Fibroblast of lung (primary cell): ENCODE measurements around the gene AKAP8. TPM values are rescaled to one million over a fixed set of nuclear protein-coding genes. Genes with fewer than 3 reads are reported as not detected.

Experiments used
- DNase-seq, 2 donors: peaks; one replicate each; pipeline versions ENCODE4 v3.0.0 to v3.0.0-alpha.2; 2010; ENCODE audit warnings: low read depth in 2 of 2
- H2AFZ ChIP-seq: 2 replicates; pipeline ENCODE4 v1.5.1; 2012; ENCODE audit warnings: low read length, control low read depth, inconsistent platforms
- H3K27ac ChIP-seq: 2 replicates; pipeline ENCODE4 v1.5.1; 2011; ENCODE audit warnings: low read length, control low read depth; ENCODE audit not compliant: insufficient read depth
- H3K27me3 ChIP-seq: 2 replicates; pipeline ENCODE4 v1.5.1; 2011; ENCODE audit warnings: mild to moderate bottlenecking, low read length; ENCODE audit not compliant: control insufficient read depth, insufficient read depth
- H3K36me3 ChIP-seq: 2 replicates; pipeline ENCODE4 v1.5.1; 2011; ENCODE audit warnings: low read length; ENCODE audit not compliant: control insufficient read depth, insufficient read depth
- H3K4me1 ChIP-seq: 2 replicates; pipeline ENCODE4 v1.5.1; 2011; ENCODE audit warnings: low read length; ENCODE audit not compliant: control insufficient read depth, insufficient read depth; ENCODE audit errors: extremely low read depth
- H3K4me2 ChIP-seq: 2 replicates; pipeline ENCODE4 v1.5.1; 2011; ENCODE audit warnings: low read length, control low read depth; ENCODE audit not compliant: insufficient read depth; ENCODE audit errors: extremely low read depth
- H3K4me3 ChIP-seq, 4 experiments: fragments of 200-600 bp in 1 of 4; sonication (generic) in 1 of 4; replicated peaks in 1 of 4; 2 replicates each; pipeline ENCODE4 v1.5.1; 2011 to 2016; ENCODE audit warnings: low read length in 4 of 4, low read depth in 3 of 4, mild to moderate bottlenecking in 3 of 4, control low read depth in 2 of 4, inconsistent platforms in 1 of 4, mixed read lengths in 1 of 4; ENCODE audit not compliant: insufficient read depth in 1 of 4; ENCODE audit errors: control extremely low read depth in 1 of 4
- H3K79me2 ChIP-seq: 2 replicates; pipeline ENCODE4 v1.5.1; 2012; ENCODE audit warnings: mild to moderate bottlenecking, low read length, inconsistent platforms; ENCODE audit not compliant: control insufficient read depth, insufficient read depth
- H3K9ac ChIP-seq: 2 replicates; pipeline ENCODE4 v1.5.1; 2011; ENCODE audit warnings: mild to moderate bottlenecking, low read length, control low read depth; ENCODE audit not compliant: insufficient read depth
- H3K9me3 ChIP-seq: 2 replicates; pipeline ENCODE4 v1.5.1; 2012; ENCODE audit warnings: low read depth, low read length; ENCODE audit not compliant: control insufficient read depth, insufficient read depth
- H4K20me1 ChIP-seq: 2 replicates; pipeline ENCODE4 v1.5.1; 2011; ENCODE audit warnings: low read length; ENCODE audit not compliant: control insufficient read depth, insufficient read depth; ENCODE audit errors: extremely low read depth
- EZH2 ChIP-seq: IDR thresholded peaks from 2 replicates; pipeline ENCODE4 v1.5.1; 2012; ENCODE audit warnings: low read length, control low read depth, mild to moderate bottlenecking; ENCODE audit errors: missing control alignments
- polyA plus RNA-seq, 2 donors: library from polyadenylated mRNA; depleted of rRNA in 1 of 2; stranded (reverse) in 1 of 2; unstranded in 1 of 2; fragments of >200 nt; gene quantifications; 2 replicates each; pipeline ENCODE4 v1.2.1, GENCODE V29; 2011 to 2012; ENCODE audit warnings: missing spikeins in 1 of 2
- total RNA-seq: library from RNA; depleted of rRNA; stranded (reverse); fragments of >200 nt; gene quantifications from 2 replicates; pipeline ENCODE4 v1.2.1, GENCODE V29; 2014
- TF ChIP-seq, protein P1 (sequence below), 2 donors: IDR thresholded peaks in 1 of 2; conservative IDR thresholded peaks in 1 of 2; 1 replicate in 1 of 2; 2 replicates in 1 of 2; pipeline ENCODE4 v1.5.1; 2011 to 2012; ENCODE audit warnings: low read length in 2 of 2, control low read depth in 1 of 2, inconsistent platforms in 1 of 2, low read depth in 1 of 2, mild to moderate bottlenecking in 1 of 2

The AKAP8 gene
- total and polyA plus RNA-seq, 2 donors (not counting 1 experiment from before 2014, with no cell fraction given) = 9.9 to 13.0 TPM

DNA sequence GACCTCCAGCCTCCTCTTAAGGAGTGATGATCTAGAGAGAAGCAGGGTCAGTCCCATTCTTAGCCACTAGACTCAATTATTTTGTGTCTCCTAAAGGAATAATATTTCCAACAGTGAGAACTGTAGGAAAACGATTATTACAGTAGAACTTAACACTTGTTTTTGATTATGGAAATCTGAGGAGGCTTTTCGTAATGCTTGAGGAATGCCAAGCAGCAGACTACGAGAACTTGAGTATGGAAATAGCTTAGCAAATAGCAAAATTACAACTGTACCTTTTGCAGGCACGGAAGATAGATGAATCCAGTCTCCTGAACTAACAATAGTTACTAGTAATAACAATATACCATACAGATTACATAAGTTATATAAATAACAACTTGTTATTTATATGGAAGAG is 59.5 kb downstream of the AKAP8 start:
- peaks cover 55% of the 10 kb centered on the region for H3K4me1 ChIP-seq

DNA sequence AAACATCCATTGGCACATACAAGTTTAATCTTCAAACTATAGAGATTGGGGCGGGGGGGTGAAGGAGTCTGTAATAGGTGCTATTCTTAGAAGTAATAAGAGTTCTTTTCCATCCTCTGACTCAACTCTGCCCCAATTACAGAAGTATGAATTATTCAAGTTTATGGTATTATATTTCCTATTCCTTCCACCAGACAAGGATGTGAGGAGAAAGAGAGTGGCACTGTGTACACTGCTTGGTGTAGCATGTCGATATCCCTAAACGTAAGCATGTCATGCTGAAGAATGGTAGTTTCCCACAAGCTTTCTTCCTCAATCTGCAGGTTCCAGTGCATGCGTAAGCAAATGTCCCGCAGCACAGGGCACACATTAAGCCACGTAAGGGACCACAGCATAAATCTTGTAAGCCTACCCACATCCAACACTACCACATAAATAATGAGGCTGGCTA is 61.3 kb downstream of the AKAP8 start:
- no peak overlapping the region for H2AFZ ChIP-seq
- peak overlapping the region; percentile 60 for H3K27ac ChIP-seq
- no peaks in the 10 kb centered on the region for H3K9me3 ChIP-seq
- H4K20me1 ChIP-seq = peaks cover 21% of the 10 kb centered on the region
- no peaks in the 10 kb centered on the region for H3K27me3 ChIP-seq
- no peak for TF ChIP-seq EZH2
- TF ChIP-seq, protein P1, sequence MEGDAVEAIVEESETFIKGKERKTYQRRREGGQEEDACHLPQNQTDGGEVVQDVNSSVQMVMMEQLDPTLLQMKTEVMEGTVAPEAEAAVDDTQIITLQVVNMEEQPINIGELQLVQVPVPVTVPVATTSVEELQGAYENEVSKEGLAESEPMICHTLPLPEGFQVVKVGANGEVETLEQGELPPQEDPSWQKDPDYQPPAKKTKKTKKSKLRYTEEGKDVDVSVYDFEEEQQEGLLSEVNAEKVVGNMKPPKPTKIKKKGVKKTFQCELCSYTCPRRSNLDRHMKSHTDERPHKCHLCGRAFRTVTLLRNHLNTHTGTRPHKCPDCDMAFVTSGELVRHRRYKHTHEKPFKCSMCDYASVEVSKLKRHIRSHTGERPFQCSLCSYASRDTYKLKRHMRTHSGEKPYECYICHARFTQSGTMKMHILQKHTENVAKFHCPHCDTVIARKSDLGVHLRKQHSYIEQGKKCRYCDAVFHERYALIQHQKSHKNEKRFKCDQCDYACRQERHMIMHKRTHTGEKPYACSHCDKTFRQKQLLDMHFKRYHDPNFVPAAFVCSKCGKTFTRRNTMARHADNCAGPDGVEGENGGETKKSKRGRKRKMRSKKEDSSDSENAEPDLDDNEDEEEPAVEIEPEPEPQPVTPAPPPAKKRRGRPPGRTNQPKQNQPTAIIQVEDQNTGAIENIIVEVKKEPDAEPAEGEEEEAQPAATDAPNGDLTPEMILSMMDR (conservative IDR thresholded peaks at IDR 0.05 in 1 of 2, IDR thresholded peaks at IDR 0.05 in 1 of 2; ENCODE audit: low read depth in 1 of 2, low read length in 2 of 2) = no peak
- peaks cover 45% of the 10 kb centered on the region for H3K4me1 ChIP-seq
- peaks cover 1% of the 10 kb centered on the region for H3K36me3 ChIP-seq
- no peak overlapping the region for H3K4me3 ChIP-seq
- H3K79me2 ChIP-seq = peaks cover 97% of the 10 kb centered on the region
- H3K4me2 ChIP-seq = peak overlapping the region; percentile 32
- no peak overlapping the region for H3K9ac ChIP-seq
- DNase-seq = peak; percentile 32 to 55

More for the DNA sequence above, 59.5 kb downstream of the AKAP8 start:
- peak; percentile 58 to 71 for DNase-seq
- H3K9ac ChIP-seq = no peak overlapping the region
- H2AFZ ChIP-seq = no peak overlapping the region
- H3K27me3 ChIP-seq = no peaks in the 10 kb centered on the region
- H3K4me3 ChIP-seq = no peak overlapping the region
- H3K36me3 ChIP-seq = peaks cover 1% of the 10 kb centered on the region
- peaks cover 97% of the 10 kb centered on the region for H3K79me2 ChIP-seq
- TF ChIP-seq EZH2 = no peak
- TF ChIP-seq, protein P1 (conservative IDR thresholded peaks at IDR 0.05 in 1 of 2, IDR thresholded peaks at IDR 0.05 in 1 of 2; ENCODE audit: low read depth in 1 of 2, low read length in 2 of 2) = no peak
- no peaks in the 10 kb centered on the region for H3K9me3 ChIP-seq
- H4K20me1 ChIP-seq = peaks cover 21% of the 10 kb centered on the region
- H3K27ac ChIP-seq = peak overlapping the region; percentile 71
- peak overlapping the region; percentile 66 for H3K4me2 ChIP-seq

DNA sequence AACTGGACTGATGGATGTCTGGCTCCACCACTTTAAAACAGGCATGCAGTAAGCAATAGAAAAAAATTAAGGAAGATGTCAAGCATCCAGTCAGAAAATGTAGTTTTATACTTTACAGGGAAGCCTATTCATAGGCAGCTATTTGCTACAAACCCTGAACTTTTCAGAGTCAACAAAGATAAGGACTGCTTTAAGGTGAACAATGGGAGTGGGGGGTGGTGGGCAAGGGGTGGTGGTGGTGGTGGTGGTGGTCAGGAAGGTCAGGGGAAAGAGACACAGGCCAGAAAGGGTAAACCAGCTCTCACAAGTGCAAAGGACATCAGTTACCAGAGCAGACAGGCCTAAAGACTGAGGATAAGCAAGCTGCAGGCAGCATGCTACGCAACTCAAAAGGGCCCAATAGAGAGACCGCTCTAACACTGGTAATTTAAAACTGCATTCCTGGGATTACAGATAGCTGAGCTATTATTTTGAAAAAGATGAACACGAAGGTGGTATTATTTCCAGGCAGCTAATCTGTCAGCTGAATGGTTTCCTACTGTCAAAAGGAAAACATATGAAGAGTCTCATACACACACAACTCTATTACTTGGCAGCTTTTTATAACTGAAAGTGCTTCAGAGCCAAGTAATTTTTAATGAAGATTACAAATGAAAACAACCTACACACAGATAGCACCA is 62.1 kb downstream of the AKAP8 start:
- no peaks in the 10 kb centered on the region for H3K9me3 ChIP-seq
- peak; percentile 63 to 74 for DNase-seq
- no peak overlapping the region for H3K4me3 ChIP-seq
- TF ChIP-seq, protein P1 (conservative IDR thresholded peaks at IDR 0.05 in 1 of 2, IDR thresholded peaks at IDR 0.05 in 1 of 2; ENCODE audit: low read depth in 1 of 2, low read length in 2 of 2) = no peak
- TF ChIP-seq EZH2 = no peak
- peaks cover 98% of the 10 kb centered on the region for H3K79me2 ChIP-seq
- peaks cover 1% of the 10 kb centered on the region for H3K36me3 ChIP-seq
- H4K20me1 ChIP-seq = peaks cover 21% of the 10 kb centered on the region
- no peak overlapping the region for H2AFZ ChIP-seq
- H3K4me1 ChIP-seq = peaks cover 45% of the 10 kb centered on the region
- no peaks in the 10 kb centered on the region for H3K27me3 ChIP-seq
- peak overlapping the region; percentile 62 for H3K4me2 ChIP-seq
- H3K27ac ChIP-seq = peak overlapping the region; percentile 60
- no peak overlapping the region for H3K9ac ChIP-seq
